Measurements from ENCODE around the gene GIT2.
"Not testable (repeated sequence)": the region's sequence is repeated elsewhere in the genome, so short reads cannot be mapped to it uniquely, and the experiment has no call there.

Gene GIT2

GRCh38 chr12:110006115-110006514 is 9.9 kb upstream of the GIT2 start:
- no peak for DNase-seq (ENCODE audit: low spot score)
- no peak for FAIRE-seq

- no peak for DNase-seq (ENCODE audit: low spot score)
- no peak for FAIRE-seq
These were observed 9.3 kb upstream of the GIT2 start for GRCh38 chr12:110005319-110005973.

DNA sequence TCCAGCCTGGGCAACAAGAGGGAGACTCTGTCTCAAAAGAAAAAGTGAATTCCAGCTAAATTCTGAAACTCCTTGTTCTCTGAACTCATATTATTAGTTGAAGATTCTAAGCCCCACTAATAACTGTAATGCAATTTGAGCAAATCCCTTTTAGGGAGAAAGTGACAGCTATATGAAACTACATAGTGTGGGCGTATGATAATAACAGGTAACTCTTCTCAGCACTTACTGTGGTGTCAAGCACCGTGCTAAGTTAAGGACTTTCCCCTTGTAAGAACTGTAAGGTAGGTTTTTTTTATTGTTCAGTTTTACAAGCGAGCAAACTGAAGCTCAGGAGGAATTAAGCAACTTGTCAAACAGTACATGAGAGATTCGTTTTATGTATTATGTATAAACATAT is 8.4 kb upstream of the GIT2 start:
- DNase-seq (ENCODE audit: low spot score) (no peak), FAIRE-seq (no peak)

- FAIRE-seq (no peak), DNase-seq (ENCODE audit: low spot score) (no peak)
These were observed 6.7 kb upstream of the GIT2 start for GRCh38 chr12:110002676-110003515.

DNA sequence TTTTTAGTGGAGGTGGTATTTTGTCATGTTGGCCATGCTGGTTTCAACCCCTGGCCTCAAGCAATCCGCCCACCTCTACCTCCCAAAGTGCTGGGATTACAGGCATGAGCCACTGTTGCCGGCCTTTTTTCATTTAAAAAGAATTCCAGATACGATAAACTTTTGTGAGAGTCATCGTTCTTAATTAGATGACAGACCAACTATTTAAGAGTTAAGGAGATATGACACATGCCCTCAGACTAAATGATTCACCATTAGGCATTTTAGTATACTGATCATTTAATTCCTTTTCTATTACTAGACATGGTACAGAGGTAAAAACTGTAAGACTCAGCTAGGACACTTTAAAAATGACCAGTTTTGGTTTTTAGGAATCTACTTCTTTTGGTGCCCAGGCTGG is 5.4 kb upstream of the GIT2 start:
- DNase-seq (ENCODE audit: low spot score): peak; percentile 84
- FAIRE-seq: peak; percentile 48

DNA sequence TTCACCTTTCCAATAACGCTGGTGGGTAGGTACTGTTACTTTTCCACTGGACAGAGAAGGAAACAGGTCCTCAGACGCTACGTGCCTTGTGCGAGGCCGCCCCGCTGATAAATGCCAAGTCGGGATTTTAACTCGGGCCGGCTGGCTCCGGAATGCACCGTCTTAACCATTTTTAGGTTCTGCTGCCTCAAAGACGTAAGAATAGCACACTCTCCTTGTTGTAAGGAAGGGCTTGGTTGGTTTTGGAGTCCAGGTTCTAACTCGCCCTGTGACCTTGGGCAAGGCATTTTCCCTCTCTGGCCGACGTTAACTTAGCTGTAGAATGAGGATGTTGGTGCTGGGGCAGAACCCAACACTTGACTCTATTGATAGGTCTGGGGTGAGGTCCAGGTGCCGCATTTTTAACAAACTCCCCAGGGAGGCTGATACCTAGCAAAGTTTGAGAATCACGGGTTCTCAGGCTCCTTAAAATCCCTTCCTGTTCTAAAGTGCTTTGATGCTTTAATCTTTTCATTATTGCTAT is 3.9 kb upstream of the GIT2 start:
- DNase-seq (ENCODE audit: low spot score) (no peak), FAIRE-seq (no peak)

- FAIRE-seq: no peak
- no peak for DNase-seq (ENCODE audit: low spot score)
These were observed 3.4 kb upstream of the GIT2 start for GRCh38 chr12:109999649-109999971.

- DNase-seq (ENCODE audit: low spot score) (peak; percentile 77), FAIRE-seq (no peak)
These were observed 2.9 kb upstream of the GIT2 start, which contains the start of gene ANKRD13A for GRCh38 chr12:109998904-109999648. Gene ANKRD13A (plus strand): TSS chr12:109999430. CDS start chr12:109999689, 259 bp downstream.

GRCh38 chr12:109998241-109998903 is 2.2 kb upstream of the GIT2 start:
- no peak for DNase-seq (ENCODE audit: low spot score)

DNA sequence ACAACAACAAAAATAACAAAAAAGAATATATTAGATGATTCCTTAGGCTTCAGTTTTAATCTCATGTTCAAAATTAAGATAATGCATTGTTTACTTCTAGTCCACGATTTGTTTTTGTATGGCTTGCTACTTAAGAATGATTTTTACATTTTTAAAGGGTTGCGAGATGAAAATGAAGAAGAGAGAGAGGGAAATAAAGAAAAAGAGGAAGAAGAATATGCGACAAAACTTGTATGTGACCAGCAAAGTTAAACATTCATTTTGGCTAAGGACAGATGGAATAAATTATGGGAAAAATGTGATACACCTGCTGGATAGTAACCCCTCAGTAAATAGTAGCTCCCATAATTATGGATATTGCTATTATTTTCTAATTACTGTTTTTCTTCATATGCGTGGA is 1.2 kb upstream of the GIT2 start:
- DNase-seq (ENCODE audit: low spot score): no peak
- FAIRE-seq: no peak

More at GRCh38 chr12:109998241-109998903, 2.2 kb upstream of the GIT2 start:
- FAIRE-seq: no peak

DNA sequence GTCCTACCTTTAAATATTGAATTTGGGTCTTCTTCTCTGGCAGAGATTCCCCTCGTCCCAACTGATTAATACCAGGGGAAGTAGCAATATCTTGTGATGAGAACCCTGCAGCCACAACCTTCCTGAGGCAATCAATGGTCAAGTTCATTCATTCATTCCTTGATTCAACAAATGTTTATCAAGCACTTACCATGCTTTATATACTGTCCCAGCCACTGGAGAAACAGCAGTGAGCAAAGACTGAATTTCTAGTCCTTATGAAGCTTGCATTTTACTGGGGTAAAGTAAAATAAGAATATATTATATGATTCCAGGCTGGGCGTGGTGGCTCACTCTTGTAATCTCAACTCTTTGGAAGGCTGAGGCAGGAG is 300 bp upstream of the GIT2 start:
- FAIRE-seq (no peak), DNase-seq (ENCODE audit: low spot score) (no peak)

DNA sequence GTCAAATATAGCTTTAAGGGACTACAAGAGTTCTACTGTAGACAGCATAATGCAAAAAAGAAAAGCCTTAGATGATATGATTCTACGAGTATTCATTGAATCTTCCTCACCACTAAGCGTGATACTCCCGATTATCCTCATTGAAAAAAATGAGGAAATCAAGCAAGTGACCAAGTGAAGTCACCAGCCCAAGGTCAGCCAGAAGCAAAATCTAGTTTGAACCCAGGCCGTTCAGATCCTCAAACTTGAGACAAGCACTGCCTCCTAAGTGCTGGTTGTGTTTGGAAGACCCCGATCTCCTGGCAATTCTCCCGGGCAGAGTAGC is 845 bp downstream of the GIT2 start:
- FAIRE-seq: no peak
- no peak for DNase-seq (ENCODE audit: low spot score)

GRCh38 chr12:109994401-109995175 is 1.6 kb downstream of the GIT2 start:
- DNase-seq (ENCODE audit: low spot score) (no peak), FAIRE-seq (no peak)

DNA sequence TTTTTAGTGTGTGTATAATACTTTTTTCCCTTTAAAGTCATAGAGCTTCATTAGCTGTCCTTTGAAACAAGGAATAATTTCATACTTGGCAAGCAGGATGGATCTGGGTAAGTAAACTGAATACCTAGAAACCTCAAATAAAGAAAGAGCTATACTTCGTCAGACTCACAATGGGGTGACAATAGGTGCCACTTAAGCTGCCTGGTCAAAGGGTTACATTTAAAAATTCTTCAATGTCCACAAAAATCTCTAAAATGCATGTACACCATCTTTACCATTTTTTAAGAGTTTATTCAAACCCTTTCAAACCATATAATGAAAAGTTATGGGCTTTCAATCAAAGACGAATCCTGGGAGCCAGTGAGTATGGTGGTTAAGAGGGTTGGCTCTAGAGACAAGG is 3.1 kb downstream of the GIT2 start:
- DNase-seq (ENCODE audit: low spot score) (no peak), FAIRE-seq (no peak)

DNA sequence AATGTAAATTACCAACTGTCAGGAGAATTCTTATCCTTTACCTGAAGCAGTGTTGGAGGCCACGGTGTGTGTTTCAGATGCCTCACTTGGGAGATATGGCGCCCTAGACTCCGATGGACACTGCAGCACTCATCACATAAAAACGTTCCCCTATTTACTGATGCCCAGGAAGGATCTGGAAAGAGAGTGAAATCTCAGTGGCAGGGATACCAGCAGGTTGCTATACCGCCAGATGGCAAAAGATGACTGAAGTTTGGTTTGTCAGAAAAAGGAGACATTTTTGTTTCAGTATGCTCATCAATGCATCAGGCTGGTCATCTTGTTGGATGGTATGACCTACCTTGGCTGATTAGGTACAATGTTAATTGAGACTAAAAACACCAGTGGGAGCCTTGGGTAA is 4.6 kb downstream of the GIT2 start:
- FAIRE-seq (no peak), DNase-seq (ENCODE audit: low spot score) (no peak)

DNA sequence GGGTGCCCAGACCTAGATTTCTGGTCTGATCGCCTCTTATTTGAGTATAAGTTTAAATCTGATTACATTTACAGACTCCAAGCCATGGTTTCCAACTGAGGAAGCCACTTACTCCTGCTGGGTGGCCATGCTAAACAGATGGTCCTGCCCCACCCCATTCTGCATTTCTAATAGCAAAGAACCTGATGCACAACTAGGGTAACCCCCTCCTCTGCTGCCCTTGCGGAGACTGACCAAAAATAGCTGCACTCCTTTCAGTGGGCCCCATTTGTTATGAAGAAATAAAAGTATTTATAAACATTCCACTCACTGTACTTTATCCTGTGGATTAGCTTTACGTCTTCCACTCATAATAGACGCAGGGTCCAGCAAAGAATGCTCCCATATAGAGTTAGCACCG is 6.8 kb downstream of the GIT2 start:
- FAIRE-seq (no peak), DNase-seq (ENCODE audit: low spot score) (no peak)

- DNase-seq (ENCODE audit: low spot score): no peak
- no peak for FAIRE-seq
These were observed 7.3 kb downstream of the GIT2 start for GRCh38 chr12:109988903-109989302.

- FAIRE-seq (no peak), DNase-seq (ENCODE audit: low spot score) (no peak)
These were observed 7.9 kb downstream of the GIT2 start for GRCh38 chr12:109988274-109988673.

DNA sequence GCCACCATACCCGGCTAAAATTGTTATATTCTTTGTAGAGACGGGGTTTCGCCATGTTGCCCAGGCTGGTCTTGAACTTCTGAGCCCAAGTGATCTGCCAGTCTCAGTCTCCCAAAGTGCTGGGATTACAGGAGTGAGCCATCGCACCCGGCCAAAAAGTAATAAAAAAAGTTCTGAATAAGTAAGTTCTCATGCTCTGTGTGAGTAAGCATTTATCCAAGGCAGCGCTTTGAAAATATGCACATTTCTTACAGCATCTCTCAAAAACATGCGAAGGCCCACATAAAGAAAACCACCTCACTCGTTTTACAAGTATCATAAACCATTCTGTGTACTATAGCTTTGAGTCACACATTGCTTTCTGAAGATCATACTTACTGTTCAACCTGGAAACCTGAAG is 8.6 kb downstream of the GIT2 start:
- no peak for FAIRE-seq
- no peak for DNase-seq (ENCODE audit: low spot score)

- FAIRE-seq: not testable (repeated sequence)
These were observed 9.9 kb downstream of the GIT2 start for GRCh38 chr12:109986236-109986635.

More at GRCh38 chr12:109986236-109986635, 9.9 kb downstream of the GIT2 start:
- DNase-seq (ENCODE audit: low spot score): not testable (repeated sequence)

Measured in RCC 7860 (cell line).